Measurements from ENCODE around the gene RUFY1.
"Not testable (repeated sequence)": the region's sequence is repeated elsewhere in the genome, so short reads cannot be mapped to it uniquely, and the experiment has no call there.

GRCh38 chr5:179642626-179643025, 92.3 kb downstream of the RUFY1 start:
- not testable (repeated sequence) for TF ChIP-seq CTCF (IDR thresholded peaks at IDR 0.05; ENCODE audit: borderline replicate concordance, extremely low read depth, low read length, poor library complexity, severe bottlenecking); EZH2 (IDR thresholded peaks at IDR 0.05; ENCODE audit: borderline replicate concordance, low read depth, low read length, severe bottlenecking)

Measured in DND-41 (cell line).